ENCODE measurements around the gene DIS3L2.

DIS3L2 gene

GRCh38 chr2:232318169-232318855 lies 356.8 kb downstream of the DIS3L2 start:
- Histone ChIP-seq H2BK12ac (ENCODE audit: low read length) (no peak overlapping the region), H3K4me2 (ENCODE audit: insufficient read depth, low read length, poor library complexity, severe bottlenecking) (no peak overlapping the region)
- no CpG with 5 or more reads among the region's 12 CpGs for WGBS, 2 donors (ENCODE audit: extremely low coverage in 2 of 2, insufficient read length in 2 of 2, insufficient replicate concordance in 1 of 2)

GRCh38 chr2:232319067-232319802 lies 357.7 kb downstream of the DIS3L2 start:
- no peaks in the 10 kb centered on the region for H3K9me3 ChIP-seq (replicated peaks in 1 of 2; ENCODE audit: control insufficient read depth in 2 of 2, insufficient read depth in 1 of 2, low read depth in 1 of 2, low read length in 2 of 2)

More at GRCh38 chr2:232318169-232318855, 356.8 kb downstream of the DIS3L2 start:
- H3K4me1 ChIP-seq (ENCODE audit: control insufficient read depth in 2 of 2, insufficient read depth in 1 of 2, low read depth in 1 of 2, low read length in 2 of 2): peaks cover 0 to 2% of the 10 kb centered on the region in 2 donors
- no peak overlapping the region for H2BK15ac ChIP-seq (ENCODE audit: low read length)
- H3K9ac ChIP-seq (ENCODE audit: low read depth, low read length, poor library complexity): no peak overlapping the region
- peak overlapping the region; percentile 30 for H2BK5ac ChIP-seq (ENCODE audit: low read length)
- H2BK120ac ChIP-seq (ENCODE audit: low read depth, low read length): no peak overlapping the region
- no peak for DNase-seq (ENCODE audit: low spot score)
- peaks cover 0 to 7% of the 10 kb centered on the region in 2 donors for H3K9me3 ChIP-seq (replicated peaks in 1 of 2; ENCODE audit: control insufficient read depth in 2 of 2, insufficient read depth in 1 of 2, low read depth in 1 of 2, low read length in 2 of 2)
- H3K36me3 ChIP-seq (replicated peaks in 1 of 2; ENCODE audit: control insufficient read depth in 2 of 2, insufficient read depth in 2 of 2, low read length in 2 of 2): no peaks in the 10 kb centered on the region
- H4K8ac ChIP-seq (ENCODE audit: low read depth, low read length): no peak overlapping the region
- H3K4me3 ChIP-seq (ENCODE audit: low read length in 2 of 2): no peak overlapping the region
- H2AFZ ChIP-seq (ENCODE audit: low read length): no peak overlapping the region
- no peak overlapping the region for H3K27ac ChIP-seq (replicated peaks; ENCODE audit: low read length)
- no peaks in the 10 kb centered on the region for H3K79me1 ChIP-seq (ENCODE audit: low read depth, low read length)
- no peak overlapping the region for H3K4ac ChIP-seq (ENCODE audit: low read length)
- H3K18ac ChIP-seq (ENCODE audit: low read length): no peak overlapping the region
- no peak overlapping the region for H2AK5ac ChIP-seq (ENCODE audit: low read depth, low read length)
- no peak overlapping the region for H3K14ac ChIP-seq (ENCODE audit: low read length)
- H3K23ac ChIP-seq (ENCODE audit: low read depth, low read length, poor library complexity): no peak overlapping the region
- no peaks in the 10 kb centered on the region for H3K27me3 ChIP-seq (ENCODE audit: control insufficient read depth in 3 of 3, insufficient read depth in 3 of 3, low read depth in 1 of 3, low read length in 3 of 3)
- no peak overlapping the region for H4K91ac ChIP-seq (ENCODE audit: low read depth, low read length, poor library complexity)

GRCh38 chr2:232319803-232320442 lies 358.4 kb downstream of the DIS3L2 start:
- Histone ChIP-seq H3K4me3 (ENCODE audit: low read length in 2 of 2) (no peak overlapping the region), H3K27ac (replicated peaks; ENCODE audit: low read length) (no peak overlapping the region), H2BK12ac (ENCODE audit: low read length) (no peak overlapping the region), H3K79me1 (ENCODE audit: low read depth, low read length) (no peaks in the 10 kb centered on the region), H3K9me3 (replicated peaks in 1 of 2; ENCODE audit: control insufficient read depth in 2 of 2, insufficient read depth in 1 of 2, low read depth in 1 of 2, low read length in 2 of 2) (no peaks in the 10 kb centered on the region), H4K8ac (ENCODE audit: low read depth, low read length) (no peak overlapping the region), H3K23ac (ENCODE audit: low read depth, low read length, poor library complexity) (no peak overlapping the region), H2BK120ac (ENCODE audit: low read depth, low read length) (no peak overlapping the region), H3K4me1 (ENCODE audit: control insufficient read depth in 2 of 2, insufficient read depth in 1 of 2, low read depth in 1 of 2, low read length in 2 of 2) (peaks cover 0 to 2% of the 10 kb centered on the region in 2 donors), H3K27me3 (ENCODE audit: control insufficient read depth in 3 of 3, insufficient read depth in 3 of 3, low read depth in 1 of 3, low read length in 3 of 3) (no peaks in the 10 kb centered on the region), H4K91ac (ENCODE audit: low read depth, low read length, poor library complexity) (no peak overlapping the region), H2BK15ac (ENCODE audit: low read length) (no peak overlapping the region), H3K4ac (ENCODE audit: low read length) (no peak overlapping the region), H3K14ac (ENCODE audit: low read length) (no peak overlapping the region), H3K9ac (ENCODE audit: low read depth, low read length, poor library complexity) (no peak overlapping the region), H2BK5ac (ENCODE audit: low read length) (no peak overlapping the region), H3K36me3 (replicated peaks in 1 of 2; ENCODE audit: control insufficient read depth in 2 of 2, insufficient read depth in 2 of 2, low read length in 2 of 2) (no peaks in the 10 kb centered on the region), H3K18ac (ENCODE audit: low read length) (peak overlapping the region; percentile 1), H3K4me2 (ENCODE audit: insufficient read depth, low read length, poor library complexity, severe bottlenecking) (no peak overlapping the region), H2AK5ac (ENCODE audit: low read depth, low read length) (no peak overlapping the region), H2AFZ (ENCODE audit: low read length) (no peak overlapping the region)
- DNase-seq (ENCODE audit: low spot score): no peak
- WGBS, 2 donors (ENCODE audit: extremely low coverage in 2 of 2, insufficient read length in 2 of 2, insufficient replicate concordance in 1 of 2): no CpG with 5 or more reads among the region's 10 CpGs

More at GRCh38 chr2:232319067-232319802, 357.7 kb downstream of the DIS3L2 start:
- Histone ChIP-seq H3K9ac (ENCODE audit: low read depth, low read length, poor library complexity) (no peak overlapping the region), H2BK120ac (ENCODE audit: low read depth, low read length) (no peak overlapping the region), H3K23ac (ENCODE audit: low read depth, low read length, poor library complexity) (no peak overlapping the region), H3K79me1 (ENCODE audit: low read depth, low read length) (no peaks in the 10 kb centered on the region), H2BK5ac (ENCODE audit: low read length) (no peak overlapping the region), H3K27ac (replicated peaks; ENCODE audit: low read length) (no peak overlapping the region), H2BK12ac (ENCODE audit: low read length) (no peak overlapping the region), H3K4me3 (ENCODE audit: low read length in 2 of 2) (no peak overlapping the region), H4K8ac (ENCODE audit: low read depth, low read length) (no peak overlapping the region), H2AFZ (ENCODE audit: low read length) (no peak overlapping the region), H2BK15ac (ENCODE audit: low read length) (no peak overlapping the region), H3K18ac (ENCODE audit: low read length) (no peak overlapping the region), H3K4me2 (ENCODE audit: insufficient read depth, low read length, poor library complexity, severe bottlenecking) (no peak overlapping the region), H3K27me3 (ENCODE audit: control insufficient read depth in 3 of 3, insufficient read depth in 3 of 3, low read depth in 1 of 3, low read length in 3 of 3) (no peaks in the 10 kb centered on the region), H3K4ac (ENCODE audit: low read length) (no peak overlapping the region), H3K14ac (ENCODE audit: low read length) (no peak overlapping the region), H2AK5ac (ENCODE audit: low read depth, low read length) (no peak overlapping the region), H3K4me1 (ENCODE audit: control insufficient read depth in 2 of 2, insufficient read depth in 1 of 2, low read depth in 1 of 2, low read length in 2 of 2) (peaks cover 0 to 2% of the 10 kb centered on the region in 2 donors), H3K36me3 (replicated peaks in 1 of 2; ENCODE audit: control insufficient read depth in 2 of 2, insufficient read depth in 2 of 2, low read length in 2 of 2) (no peaks in the 10 kb centered on the region), H4K91ac (ENCODE audit: low read depth, low read length, poor library complexity) (no peak overlapping the region)
- no peak for DNase-seq (ENCODE audit: low spot score)
- WGBS, 2 donors (ENCODE audit: extremely low coverage in 2 of 2, insufficient read length in 2 of 2, insufficient replicate concordance in 1 of 2): no CpG with 5 or more reads among the region's 4 CpGs

- H2AFZ ChIP-seq (ENCODE audit: low read length): no peak overlapping the region
- H2BK12ac ChIP-seq (ENCODE audit: low read length): no peak overlapping the region
- WGBS, 2 donors (ENCODE audit: extremely low coverage in 2 of 2, insufficient read length in 2 of 2, insufficient replicate concordance in 1 of 2): no CpG with 5 or more reads among the region's 2 CpGs
- no peak overlapping the region for H2BK5ac ChIP-seq (ENCODE audit: low read length)
- peaks cover under 1% of the 10 kb centered on the region for H3K79me1 ChIP-seq (ENCODE audit: low read depth, low read length)
- H2BK120ac ChIP-seq (ENCODE audit: low read depth, low read length): no peak overlapping the region
- H3K27me3 ChIP-seq (ENCODE audit: control insufficient read depth in 3 of 3, insufficient read depth in 3 of 3, low read depth in 1 of 3, low read length in 3 of 3): no peaks in the 10 kb centered on the region
- H3K4ac ChIP-seq (ENCODE audit: low read length): no peak overlapping the region
- no peaks in the 10 kb centered on the region for H3K9me3 ChIP-seq (replicated peaks in 1 of 2; ENCODE audit: control insufficient read depth in 2 of 2, insufficient read depth in 1 of 2, low read depth in 1 of 2, low read length in 2 of 2)
- no peak overlapping the region for H3K23ac ChIP-seq (ENCODE audit: low read depth, low read length, poor library complexity)
- H3K9ac ChIP-seq (ENCODE audit: low read depth, low read length, poor library complexity): no peak overlapping the region
- H3K27ac ChIP-seq (replicated peaks; ENCODE audit: low read length): no peak overlapping the region
- H3K18ac ChIP-seq (ENCODE audit: low read length): no peak overlapping the region
- H4K91ac ChIP-seq (ENCODE audit: low read depth, low read length, poor library complexity): no peak overlapping the region
- H3K4me3 ChIP-seq (ENCODE audit: low read length in 2 of 2): no peak overlapping the region
- H3K36me3 ChIP-seq (replicated peaks in 1 of 2; ENCODE audit: control insufficient read depth in 2 of 2, insufficient read depth in 2 of 2, low read length in 2 of 2): no peaks in the 10 kb centered on the region
- no peak overlapping the region for H3K4me2 ChIP-seq (ENCODE audit: insufficient read depth, low read length, poor library complexity, severe bottlenecking)
- no peak overlapping the region for H4K8ac ChIP-seq (ENCODE audit: low read depth, low read length)
- H3K14ac ChIP-seq (ENCODE audit: low read length): no peak overlapping the region
- H2AK5ac ChIP-seq (ENCODE audit: low read depth, low read length): no peak overlapping the region
- H3K4me1 ChIP-seq (ENCODE audit: control insufficient read depth in 2 of 2, insufficient read depth in 1 of 2, low read depth in 1 of 2, low read length in 2 of 2): peaks cover 0 to 2% of the 10 kb centered on the region in 2 donors
- no peak overlapping the region for H2BK15ac ChIP-seq (ENCODE audit: low read length)
- no peak for DNase-seq (ENCODE audit: low spot score)
Measured at GRCh38 chr2:232320443-232320803, 358.9 kb downstream of the DIS3L2 start.
